H1 (cell line): ENCODE data around the gene EN1. TPM values are rescaled to one million over a fixed set of nuclear protein-coding genes. Genes with fewer than 3 reads are reported as not detected.

Experiments
- CTCF ChIA-PET: fragments of 300-600 bp; sonication (Branson Sonifier 250); formaldehyde crosslinking; loops from one replicate; lab custom pipeline; 2021; ENCODE audit not compliant: partially characterized antibody; lab: Charles Lee
- POLR2A ChIA-PET: fragments of 300-600 bp; sonication (Branson Sonifier 250); formaldehyde crosslinking; loops from one replicate; lab custom pipeline; 2021; ENCODE audit warnings: inconsistent platforms; ENCODE audit not compliant: partially characterized antibody; lab: Charles Lee
- DNase-seq, 2 experiments: peaks; one replicate each; pipeline versions ENCODE4 v3.0.0 to v3.0.0-alpha.2; 2010 to 2022; ENCODE audit warnings: low spot score in 2 of 2, low read depth in 1 of 2, mixed read lengths in 1 of 2
- FAIRE-seq: peaks from 2 replicates; lab custom pipeline; 2011; peaks lifted over from hg19 to GRCh38; lab: Jason Lieb, UNC
- H2AFZ ChIP-seq: 2 replicates; pipeline ENCODE4 v1.8.1; 2012; ENCODE audit warnings: low read length, inconsistent platforms
- H2AK5ac ChIP-seq: 2 replicates; pipeline ENCODE4 v1.6.1; 2013; ENCODE audit warnings: low read depth, low read length
- H2BK120ac ChIP-seq: replicated peaks from 2 replicates; pipeline ENCODE3; 2013; ENCODE audit warnings: low read depth, low read length, inconsistent platforms
- H2BK12ac ChIP-seq: 2 replicates; pipeline ENCODE4 v1.6.1; 2013; ENCODE audit warnings: low read depth, low read length
- H2BK15ac ChIP-seq: 2 replicates; pipeline ENCODE4 v1.6.1; 2013; ENCODE audit warnings: low read length
- H2BK20ac ChIP-seq: 2 replicates; pipeline ENCODE4 v1.6.1; 2013; ENCODE audit warnings: low read length
- H2BK5ac ChIP-seq: 2 replicates; pipeline ENCODE4 v1.6.1; 2013; ENCODE audit warnings: low read depth, low read length
- H3K14ac ChIP-seq: 2 replicates; pipeline ENCODE4 v1.6.1; 2013; ENCODE audit warnings: inconsistent platforms; ENCODE audit not compliant: insufficient read length
- H3K18ac ChIP-seq: 2 replicates; pipeline ENCODE4 v1.6.1; 2013; ENCODE audit warnings: low read length; ENCODE audit errors: extremely low read depth
- H3K23ac ChIP-seq: 2 replicates; pipeline ENCODE4 v1.6.1; 2013; ENCODE audit warnings: inconsistent platforms; ENCODE audit not compliant: insufficient read length
- H3K23me2 ChIP-seq: 2 replicates; pipeline ENCODE4 v1.6.1; 2013; ENCODE audit warnings: low read depth, low read length
- H3K27ac ChIP-seq: 2 replicates; pipeline ENCODE4 v1.6.1; 2011; ENCODE audit warnings: low read depth, low read length, inconsistent platforms
- H3K27me3 ChIP-seq, 4 experiments: replicated peaks in 1 of 4; 1 replicate in 1 of 4; 2 replicates in 3 of 4; pipeline versions ENCODE4 v1.6.1 to v1.8.1; 2011 to 2013; ENCODE audit warnings: low read length in 3 of 4, mild to moderate bottlenecking in 3 of 4, inconsistent platforms in 2 of 4, mixed read lengths in 2 of 4, moderate library complexity in 1 of 4; ENCODE audit not compliant: control insufficient read depth in 3 of 4, insufficient read depth in 3 of 4; ENCODE audit errors: extremely low read depth in 1 of 4
- H3K36me3 ChIP-seq, 4 experiments: 2 replicates each; pipeline versions ENCODE4 v1.6.1 to v1.8.1; 2011 to 2013; ENCODE audit warnings: mild to moderate bottlenecking in 4 of 4, low read length in 3 of 4, moderate library complexity in 2 of 4, control low read depth in 1 of 4, inconsistent platforms in 1 of 4; ENCODE audit not compliant: insufficient read depth in 4 of 4, control insufficient read depth in 2 of 4
- H3K4ac ChIP-seq: replicated peaks from 2 replicates; pipeline ENCODE3; 2013; ENCODE audit warnings: low read length, low read depth, mixed read lengths, inconsistent platforms; ENCODE audit not compliant: insufficient read length
- H3K4me1 ChIP-seq, 4 experiments: replicated peaks in 1 of 4; 1 replicate in 1 of 4; 2 replicates in 3 of 4; pipeline versions ENCODE4 v1.6.1 to v1.8.1; 2011 to 2013; ENCODE audit warnings: low read length in 3 of 4, inconsistent platforms in 2 of 4, mixed read lengths in 1 of 4; ENCODE audit not compliant: insufficient read depth in 4 of 4, control insufficient read depth in 3 of 4
- H3K4me2 ChIP-seq, 2 experiments: 2 replicates each; pipeline versions ENCODE4 v1.6.1 to v1.8.1; 2011 to 2013; ENCODE audit warnings: low read depth in 2 of 2, low read length in 2 of 2, control low read depth in 1 of 2, inconsistent platforms in 1 of 2, mild to moderate bottlenecking in 1 of 2; ENCODE audit not compliant: insufficient read depth in 1 of 2
- H3K4me3 ChIP-seq, 4 experiments: fragments of 200-600, 300-600 bp in 1 of 4; sonication (generic), shearing (Covaris generic), sonication (Bioruptor Twin) in 1 of 4; 2 replicates each; pipeline versions ENCODE4 v1.5.1 to v1.8.1; 2011 to 2016; ENCODE audit warnings: low read length in 4 of 4, low read depth in 3 of 4, control low read depth in 2 of 4, inconsistent platforms in 2 of 4, mild to moderate bottlenecking in 2 of 4, mixed read lengths in 1 of 4, moderate library complexity in 1 of 4; ENCODE audit not compliant: insufficient read depth in 2 of 4; ENCODE audit errors: extremely low read depth in 1 of 4
- H3K56ac ChIP-seq: replicated peaks from 2 replicates; pipeline ENCODE3; 2013; ENCODE audit warnings: low read depth, mild to moderate bottlenecking, mixed read lengths, low read length, inconsistent platforms; ENCODE audit not compliant: insufficient read length
- H3K79me1 ChIP-seq: 2 replicates; pipeline ENCODE4 v1.6.1; 2013; ENCODE audit warnings: low read depth, low read length, control low read depth
- H3K79me2 ChIP-seq, 2 experiments: 2 replicates each; pipeline versions ENCODE4 v1.6.1 to v1.8.1; 2012 to 2013; ENCODE audit warnings: low read length in 2 of 2, mild to moderate bottlenecking in 2 of 2, inconsistent platforms in 1 of 2; ENCODE audit not compliant: insufficient read depth in 2 of 2, control insufficient read depth in 1 of 2
- H3K9ac ChIP-seq, 4 experiments: replicated peaks in 1 of 4; 1 replicate in 1 of 4; 2 replicates in 3 of 4; pipeline versions ENCODE4 v1.6.1 to v1.8.1; 2011 to 2013; ENCODE audit warnings: low read depth in 3 of 4, low read length in 3 of 4, control low read depth in 2 of 4, mild to moderate bottlenecking in 2 of 4, moderate library complexity in 2 of 4, inconsistent platforms in 1 of 4; ENCODE audit errors: extremely low read depth in 1 of 4
- H3K9me3 ChIP-seq, 2 experiments: 2 replicates each; pipeline versions ENCODE4 v1.6.1 to v1.8.1; 2012 to 2013; ENCODE audit warnings: mild to moderate bottlenecking in 2 of 2, moderate library complexity in 2 of 2, control low read depth in 1 of 2, inconsistent platforms in 1 of 2, low read depth in 1 of 2, low read length in 1 of 2, mixed read lengths in 1 of 2; ENCODE audit not compliant: insufficient read depth in 2 of 2
- H4K20me1 ChIP-seq, 2 experiments: replicated peaks in 1 of 2; 2 replicates each; pipeline versions ENCODE3 to v1.8.1; 2011 to 2013; ENCODE audit warnings: inconsistent platforms in 2 of 2, low read length in 2 of 2, mild to moderate bottlenecking in 1 of 2; ENCODE audit not compliant: insufficient read depth in 2 of 2, control insufficient read depth in 1 of 2
- H4K5ac ChIP-seq: 2 replicates; pipeline ENCODE4 v1.6.1; 2013; ENCODE audit warnings: low read length, low read depth, mixed read lengths, inconsistent platforms; ENCODE audit not compliant: insufficient read length
- H4K8ac ChIP-seq: 2 replicates; pipeline ENCODE4 v1.8.0; 2013; ENCODE audit warnings: mild to moderate bottlenecking, moderate library complexity, low read length, inconsistent platforms; ENCODE audit not compliant: insufficient read depth; ENCODE audit errors: extremely low read depth
- H4K91ac ChIP-seq: replicated peaks from 2 replicates; pipeline ENCODE3; 2013; ENCODE audit warnings: low read length, mixed read lengths, inconsistent platforms; ENCODE audit not compliant: insufficient read length
- KDM1A ChIP-seq: fragments of 200-600, 300-600 bp; sonication (generic); IDR thresholded peaks from 2 replicates; pipeline ENCODE4 v1.7.1; 2016; ENCODE audit warnings: mild to moderate bottlenecking, low read length, borderline replicate concordance
- MAFK ChIP-seq: IDR thresholded peaks from 2 replicates; pipeline ENCODE4 v1.6.1; 2012; ENCODE audit warnings: low read depth, mild to moderate bottlenecking, improper control_type of control experiment, low read length
- WGBS, 2 experiments: shearing (Covaris generic) in 1 of 2; methylation state at CpG; one replicate each; pipeline versions ENCODE4 v1.1.6 to v1.1.7; 2013 to 2015; ENCODE audit warnings: low lambda C conversion rate in 2 of 2, mixed read lengths in 2 of 2, inconsistent platforms in 1 of 2, low coverage in 1 of 2, missing lambda C conversion rate in 1 of 2; ENCODE audit not compliant: insufficient replicate concordance in 2 of 2, insufficient coverage in 1 of 2, insufficient read length in 1 of 2; ENCODE audit errors: extremely low coverage in 1 of 2, missing lambda C conversion rate in 1 of 2; 5-methylcytosine and 5-hydroxymethylcytosine counted together
- polyA plus RNA-seq, 7 experiments: library from polyadenylated mRNA; depleted of rRNA in 3 of 7; stranded (reverse) in 5 of 7; unstranded in 2 of 7; fragments of >200 nt in 5 of 7; fragments of 200-250 nt in 2 of 7; gene quantifications; 1 replicate in 5 of 7; 2 replicates in 1 of 7; 4 replicates in 1 of 7; pipeline versions ENCODE4 v1.2.1 to v1.2.3, GENCODE V29; 2011 to 2013; ENCODE audit warnings: missing spikeins in 2 of 7, mixed read lengths in 2 of 7
- total RNA-seq: library from RNA; stranded (reverse); fragmentation: NEBNext Ultra II Directional; extraction: Animal tissue kit (Norgen Biotek cat#: 25700); gene quantifications from 2 replicates; pipeline ENCODE4 v1.2.1, GENCODE V29; 2021

EN1 gene
- total and polyA plus RNA-seq, 2 of the 8 experiments (the other 6 are each of a cell fraction or from before 2014, with no cell fraction given), result not detected

DNA sequence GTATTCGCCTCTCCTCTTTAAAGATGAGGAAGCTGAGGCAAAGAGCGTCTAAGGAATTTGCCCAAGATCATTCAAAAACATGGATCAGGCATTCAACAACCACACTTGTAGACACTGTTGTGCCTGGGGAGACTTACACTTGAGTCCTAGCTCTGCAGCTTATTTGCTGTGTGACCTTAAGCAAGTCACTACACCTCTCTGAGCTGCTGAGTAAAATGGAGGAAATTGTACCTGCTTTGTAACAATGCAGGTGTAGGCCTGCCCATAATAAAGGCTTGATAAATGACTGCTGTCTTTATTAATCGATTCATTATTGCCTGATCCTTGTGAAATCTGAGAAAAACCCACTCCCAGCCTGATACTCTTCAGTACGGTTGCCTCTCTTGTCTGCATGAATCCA, 30.8 kb downstream of the EN1 start:
- TF ChIP-seq MAFK (no peak), KDM1A (peak; percentile 20; the same call in 1 of the 2 replicates)
- Histone ChIP-seq H3K27me3 (peaks cover 0 to 3% (median 1%) of the 10 kb centered on the region in 4 experiments; a peak in 4 of 7 replicates), H2BK120ac (no peak overlapping the region), H3K79me2 (no peaks in the 10 kb centered on the region), H3K23me2 (no peaks in the 10 kb centered on the region), H2BK20ac (no peak overlapping the region), H3K4ac (no peak overlapping the region), H3K56ac (no peak overlapping the region), H3K4me3 (no peak overlapping the region), H2BK5ac (no peak overlapping the region), H3K4me1 (peaks cover 10 to 25% (median 12%) of the 10 kb centered on the region in 4 experiments), H3K4me2 (no peak overlapping the region), H4K20me1 (no peaks in the 10 kb centered on the region), H3K18ac (no peak overlapping the region), H2BK12ac (no peak overlapping the region), H3K9ac (no peak overlapping the region), H3K79me1 (no peaks in the 10 kb centered on the region), H3K36me3 (no peaks in the 10 kb centered on the region), H3K14ac (no peak overlapping the region), H3K27ac (no peak overlapping the region), H2BK15ac (no peak overlapping the region), H3K9me3 (no peaks in the 10 kb centered on the region), H4K91ac (no peak overlapping the region), H4K8ac (no peak overlapping the region), H3K23ac (no peak overlapping the region), H2AFZ (no peak overlapping the region), H4K5ac (no peak overlapping the region), H2AK5ac (no peak overlapping the region)
- DNase-seq, result no peak
- no peak for FAIRE-seq
- CTCF ChIA-PET, result interaction anchor here (0.8 to 2.5 kb wide), 4 partner anchors 17 to 445 kb away, joined by 3 to 9 read pairs (median 5); no protein-coding TSS in a partner anchor
- WGBS, 2 experiments, result 87% methylated on average over 4 of the region's 4 CpGs; no CpG with 5 or more reads in 1 of the 2 experiments
- POLR2A ChIA-PET, result no interaction called here
